Stomach (tissue), 9 donors: ENCODE data around the gene NSD2. TPM values are rescaled to one million over a fixed set of nuclear protein-coding genes. Genes with fewer than 3 reads are reported as not detected.

ENCODE experiments used
- DNase-seq, 2 donors: peaks; one replicate each; pipeline versions ENCODE4 v3.0.0 to v3.0.0-alpha.2; 2013 to 2019
- H3K27ac ChIP-seq, 5 donors: fragments of 200-600 bp in 4 of 5; sonication (generic) in 4 of 5; one replicate each; pipeline ENCODE4 v1.5.1; 2013 to 2019; ENCODE audit warnings: mild to moderate bottlenecking in 1 of 5, moderate library complexity in 1 of 5
- H3K27me3 ChIP-seq, 3 donors: fragments of 200-600 bp; sonication (generic); one replicate each; pipeline ENCODE4 v1.5.1; 2017 to 2019; ENCODE audit warnings: mixed run types in 1 of 3
- H3K36me3 ChIP-seq, 4 donors: fragments of 200-600 bp; sonication (generic); 1 replicate in 3 of 4; 2 replicates in 1 of 4; pipeline ENCODE4 v1.5.1; 2016 to 2019
- H3K4me1 ChIP-seq, 4 donors: fragments of 200-600 bp; sonication (generic); one replicate each; pipeline ENCODE4 v1.5.1; 2016 to 2019
- H3K4me3 ChIP-seq, 4 donors: fragments of 200-600 bp; sonication (generic) in 3 of 4; one replicate each; pipeline ENCODE4 v1.5.1; 2016 to 2019; ENCODE audit warnings: mild to moderate bottlenecking in 1 of 4
- H3K9me3 ChIP-seq, 4 donors: fragments of 200-600 bp; sonication (generic); one replicate each; pipeline ENCODE4 v1.5.1; 2016 to 2019
- EP300 ChIP-seq: sonication (generic); formaldehyde crosslinking; IDR thresholded peaks from one replicate; pipeline ENCODE4 v1.6.1; 2017; ENCODE audit warnings: antibody characterized with exemption
- POLR2A ChIP-seq, 4 donors: fragments of 450-650 bp; IDR thresholded peaks; one replicate each; pipeline ENCODE4 v1.6.1; 2016; ENCODE audit warnings: antibody characterized with exemption in 4 of 4, control low read depth in 2 of 4, mild to moderate bottlenecking in 1 of 4, moderate library complexity in 1 of 4
- POLR2AphosphoS5 ChIP-seq, 3 donors: sonication (generic); formaldehyde crosslinking; IDR thresholded peaks; one replicate each; pipeline ENCODE4 v1.6.1; 2016; ENCODE audit warnings: antibody characterized with exemption in 3 of 3
- WGBS, 5 donors: extraction: QIAGEN DNeasy Blood & Tissue Kit in 3 of 5; methylation state at CpG; one replicate each; pipeline versions ENCODE4 v1.1.5 to v1.1.7; 2013 to 2018; 5-methylcytosine and 5-hydroxymethylcytosine counted together
- intact Hi-C: fragments of 100-400 bp; cut with DNase I; formaldehyde crosslinking; loops from one replicate; pipeline ENCODE4 v1.15.1; 2023; ENCODE audit warnings: low total_unique reads
- polyA plus RNA-seq, 3 donors: library from polyadenylated mRNA; stranded (reverse); fragments of 200-250 nt; gene quantifications; one replicate each; pipeline ENCODE4 v1.2.3, GENCODE V29; 2013
- total RNA-seq, 5 donors: library from RNA; depleted of rRNA; stranded (reverse); fragments of >200 nt; gene quantifications; one replicate each; pipeline versions ENCODE4 v1.1.0 to v1.2.3, GENCODE V29; 2014 to 2016
- TF ChIP-seq, protein P1 (sequence below), 7 experiments: fragments of 450-650 bp in 4 of 7; fragments of 200-600 bp in 3 of 7; sonication (generic) in 3 of 7; IDR thresholded peaks; one replicate each; pipeline ENCODE4 v1.5.1; 2016 to 2019; ENCODE audit warnings: antibody characterized with exemption in 7 of 7, control low read depth in 2 of 7, mild to moderate bottlenecking in 1 of 7
- donor health status: healthy with polysubstance abuse.
- donor health status: Bipolar disorder and iron deficiency.
- donor health status: healthy.

Gene NSD2
- total and polyA plus RNA-seq, 8 donors, result 4.9 to 176 (median 56.9) TPM

GRCh38 chr4:1830234-1830633 is 41.0 kb upstream of the NSD2 start:
- no peak for TF ChIP-seq POLR2A (IDR thresholded peaks at IDR 0.05)
- TF ChIP-seq EP300, result no peak
- TF ChIP-seq, protein P1, sequence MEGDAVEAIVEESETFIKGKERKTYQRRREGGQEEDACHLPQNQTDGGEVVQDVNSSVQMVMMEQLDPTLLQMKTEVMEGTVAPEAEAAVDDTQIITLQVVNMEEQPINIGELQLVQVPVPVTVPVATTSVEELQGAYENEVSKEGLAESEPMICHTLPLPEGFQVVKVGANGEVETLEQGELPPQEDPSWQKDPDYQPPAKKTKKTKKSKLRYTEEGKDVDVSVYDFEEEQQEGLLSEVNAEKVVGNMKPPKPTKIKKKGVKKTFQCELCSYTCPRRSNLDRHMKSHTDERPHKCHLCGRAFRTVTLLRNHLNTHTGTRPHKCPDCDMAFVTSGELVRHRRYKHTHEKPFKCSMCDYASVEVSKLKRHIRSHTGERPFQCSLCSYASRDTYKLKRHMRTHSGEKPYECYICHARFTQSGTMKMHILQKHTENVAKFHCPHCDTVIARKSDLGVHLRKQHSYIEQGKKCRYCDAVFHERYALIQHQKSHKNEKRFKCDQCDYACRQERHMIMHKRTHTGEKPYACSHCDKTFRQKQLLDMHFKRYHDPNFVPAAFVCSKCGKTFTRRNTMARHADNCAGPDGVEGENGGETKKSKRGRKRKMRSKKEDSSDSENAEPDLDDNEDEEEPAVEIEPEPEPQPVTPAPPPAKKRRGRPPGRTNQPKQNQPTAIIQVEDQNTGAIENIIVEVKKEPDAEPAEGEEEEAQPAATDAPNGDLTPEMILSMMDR (IDR thresholded peaks at IDR 0.05), result no peak
- TF ChIP-seq POLR2AphosphoS5 (IDR thresholded peaks at IDR 0.05), result no peak
- H3K27me3 ChIP-seq, result no peaks in the 10 kb centered on the region
- intact Hi-C loops, result no loop called here
- WGBS, 5 donors, result 92 to 98% (median 96%) methylated on average over 3 of the region's 3 CpGs
- H3K4me1 ChIP-seq, result no peaks in the 10 kb centered on the region
- H3K36me3 ChIP-seq, result peaks cover 60 to 79% (median 78%) of the 10 kb centered on the region in 4 donors
- H3K27ac ChIP-seq, result no peak overlapping the region
- no peaks in the 10 kb centered on the region for H3K9me3 ChIP-seq
- no peak for DNase-seq
- no peak overlapping the region for H3K4me3 ChIP-seq

DNA sequence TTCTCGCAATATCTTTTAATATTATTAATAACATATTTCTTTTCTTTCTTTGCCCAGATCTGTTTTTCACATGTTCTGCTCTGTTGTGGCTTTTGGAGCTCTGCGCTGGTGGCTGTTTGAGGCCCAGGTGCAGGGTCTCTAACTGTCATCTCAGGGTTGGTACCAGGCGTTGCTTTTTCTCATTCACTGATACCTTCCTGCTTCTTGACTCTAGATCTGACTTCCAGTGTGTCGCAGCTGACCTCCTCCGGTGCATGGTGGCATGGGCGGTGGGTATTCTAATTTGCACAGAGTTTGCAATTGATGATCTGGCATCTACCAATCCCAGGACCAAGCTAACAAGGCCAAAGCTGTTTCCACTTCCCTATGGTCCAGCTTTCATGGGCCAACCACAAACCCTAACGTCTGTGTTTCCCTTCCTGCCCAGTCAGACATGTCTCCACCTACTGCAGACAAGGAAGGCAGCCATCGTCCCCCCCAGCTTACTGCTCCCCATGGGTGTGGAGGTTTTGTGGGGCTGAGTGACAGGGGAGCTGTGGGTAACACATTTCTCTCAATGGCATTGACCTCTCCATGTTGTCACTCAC is 40.5 kb upstream of the NSD2 start:
- WGBS, 5 donors, result 83 to 88% (median 87%) methylated on average over 8 of the region's 8 CpGs
- H3K4me3 ChIP-seq, result no peak overlapping the region
- TF ChIP-seq EP300, result no peak
- no peak for TF ChIP-seq POLR2AphosphoS5 (IDR thresholded peaks at IDR 0.05)
- TF ChIP-seq POLR2A (IDR thresholded peaks at IDR 0.05), result no peak
- intact Hi-C loops, result no loop called here
- H3K4me1 ChIP-seq, result no peaks in the 10 kb centered on the region
- peaks cover 60 to 79% (median 78%) of the 10 kb centered on the region in 4 donors for H3K36me3 ChIP-seq
- no peak for DNase-seq
- H3K9me3 ChIP-seq, result no peaks in the 10 kb centered on the region
- H3K27me3 ChIP-seq, result no peaks in the 10 kb centered on the region
- no peak overlapping the region for H3K27ac ChIP-seq

GRCh38 chr4:1831331-1831730 is 39.9 kb upstream of the NSD2 start:
- TF ChIP-seq EP300 (no peak), POLR2A (IDR thresholded peaks at IDR 0.05) (no peak), POLR2AphosphoS5 (IDR thresholded peaks at IDR 0.05) (no peak)
- TF ChIP-seq, protein P1 (IDR thresholded peaks at IDR 0.05), result no peak
- Histone ChIP-seq H3K4me3 (no peak overlapping the region), H3K4me1 (no peaks in the 10 kb centered on the region), H3K36me3 (peaks cover 61 to 79% (median 78%) of the 10 kb centered on the region in 4 donors), H3K27ac (no peak overlapping the region), H3K27me3 (no peaks in the 10 kb centered on the region), H3K9me3 (no peaks in the 10 kb centered on the region)
- intact Hi-C loops, result no loop called here
- no peak for DNase-seq
- 85 to 96% (median 96%) methylated on average over 8 of the region's 8 CpGs for WGBS, 5 donors

DNA sequence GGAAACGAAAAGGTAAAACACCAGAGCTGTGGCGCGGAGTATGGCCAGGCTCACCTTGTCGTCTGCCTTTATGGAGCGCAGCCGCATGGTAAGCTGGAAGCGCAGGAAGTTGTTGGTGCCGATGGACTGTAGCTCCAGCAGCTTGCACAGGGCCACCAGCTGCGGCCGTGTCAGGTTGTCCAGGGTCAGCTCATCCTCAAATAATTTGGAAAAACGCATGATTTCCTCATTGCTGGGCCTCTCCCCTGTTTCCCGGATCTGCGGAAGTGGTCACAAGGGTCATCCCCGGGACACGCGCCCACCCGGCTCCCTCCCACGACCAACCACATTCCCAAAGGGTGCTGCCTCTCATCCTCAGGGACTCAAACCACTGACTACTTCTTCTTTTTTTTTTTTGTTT is 38.5 kb upstream of the NSD2 start:
- no peak for DNase-seq
- TF ChIP-seq EP300 (no peak), POLR2A (IDR thresholded peaks at IDR 0.05) (no peak), POLR2AphosphoS5 (IDR thresholded peaks at IDR 0.05) (no peak)
- TF ChIP-seq, protein P1 (IDR thresholded peaks at IDR 0.05), result no peak
- Histone ChIP-seq H3K4me1 (no peaks in the 10 kb centered on the region), H3K27ac (no peak overlapping the region), H3K27me3 (no peaks in the 10 kb centered on the region), H3K36me3 (peaks cover 62 to 86% (median 85%) of the 10 kb centered on the region in 4 donors), H3K9me3 (no peaks in the 10 kb centered on the region), H3K4me3 (no peak overlapping the region)
- WGBS, 5 donors, result 89 to 96% (median 93%) methylated on average over 18 of the region's 18 CpGs
- intact Hi-C loops, result no loop called here
